ENCODE results near the gene GOSR2.
A peak's percentile ranks its signal among the peaks of the same experiment; 100 is the strongest.

- TF ChIP-seq CTCF (IDR thresholded peaks at IDR 0.05; ENCODE audit: control extremely low read depth in 1 of 3, insufficient read depth in 1 of 3, low read depth in 1 of 3, low read length in 3 of 3) = no peak
- no peak for TF ChIP-seq EZH2 (IDR thresholded peaks at IDR 0.05; ENCODE audit: low read depth, low read length, severe bottlenecking)
- TF ChIP-seq EGR1 (IDR thresholded peaks at IDR 0.05; ENCODE audit: borderline replicate concordance, low read depth, low read length) = no peak
- TF ChIP-seq BACH1 (IDR thresholded peaks at IDR 0.05; ENCODE audit: low read length) = no peak
- no peak for TF ChIP-seq SUZ12 (IDR thresholded peaks at IDR 0.05; ENCODE audit: low read length)
- TF ChIP-seq RBBP5 (IDR thresholded peaks at IDR 0.05; ENCODE audit: borderline replicate concordance, low read depth, low read length) = no peak
- TF ChIP-seq BCL11A (IDR thresholded peaks at IDR 0.05; ENCODE audit: low read depth in 2 of 2, low read length in 2 of 2) = no peak
- peak; percentile 58 for TF ChIP-seq TEAD4 (IDR thresholded peaks at IDR 0.05; ENCODE audit: low read depth, low read length)
- no peak for TF ChIP-seq CHD2 (IDR thresholded peaks at IDR 0.05; ENCODE audit: low read length)
Observed at GRCh38 chr17:46894476-46895151, 28.3 kb upstream of the GOSR2 start.
